BLaER1 treated with 17β-estradiol and CSF1 and Interleukin-3, amounts not matched to agents 10 nM and 100 nM (cell line): Measurements from ENCODE around the gene CCDC85A.

Experiments used
- H3K27ac ChIP-seq, 11 experiments: shearing (Covaris generic); formaldehyde crosslinking; 2 replicates each; pipeline ENCODE4 v1.8.1; 2022
- H3K27me3 ChIP-seq, 11 experiments: shearing (Covaris generic); formaldehyde crosslinking; 2 replicates each; pipeline ENCODE4 v1.8.1; 2022
- H3K36me3 ChIP-seq, 11 experiments: shearing (Covaris generic); formaldehyde crosslinking; 2 replicates each; pipeline ENCODE4 v1.8.1; 2022
- H3K4me1 ChIP-seq, 10 experiments: shearing (Covaris generic); formaldehyde crosslinking; 2 replicates each; pipeline ENCODE4 v1.8.1; 2022
- H3K4me2 ChIP-seq, 11 experiments: shearing (Covaris generic); formaldehyde crosslinking; 2 replicates each; pipeline ENCODE4 v1.8.1; 2022
- H3K4me3 ChIP-seq, 10 experiments: shearing (Covaris generic); formaldehyde crosslinking; 2 replicates each; pipeline ENCODE4 v1.8.1; 2022
- H3K9ac ChIP-seq, 11 experiments: shearing (Covaris generic); formaldehyde crosslinking; 2 replicates each; pipeline ENCODE4 v1.8.1; 2022
- H3K9me3 ChIP-seq, 11 experiments: shearing (Covaris generic); formaldehyde crosslinking; replicated peaks in 1 of 11; 2 replicates each; pipeline ENCODE4 v1.8.1; 2022
- H4K20me1 ChIP-seq, 11 experiments: shearing (Covaris generic); formaldehyde crosslinking; 2 replicates each; pipeline ENCODE4 v1.8.1; 2022
- Cebpa-rat ChIP-seq, 11 experiments: shearing (Covaris generic); IDR thresholded peaks; 2 replicates each; pipeline ENCODE4 v1.8.1; 2022

The CCDC85A gene

GRCh38 chr2:56299171-56299691 lies 115.4 kb downstream of the CCDC85A start:
- H3K9me3 ChIP-seq, result no peaks in the 10 kb centered on the region
- no peak overlapping the region for H3K4me2 ChIP-seq
- no peak overlapping the region for H3K4me3 ChIP-seq
- no peak overlapping the region for H3K9ac ChIP-seq
- H3K27me3 ChIP-seq, result no peaks in the 10 kb centered on the region
- no peaks in the 10 kb centered on the region for H4K20me1 ChIP-seq
- H3K36me3 ChIP-seq, result no peaks in the 10 kb centered on the region
- no peaks in the 10 kb centered on the region for H3K4me1 ChIP-seq
- no peak overlapping the region for H3K27ac ChIP-seq
- no peak for TF ChIP-seq Cebpa-rat (IDR thresholded peaks at IDR 0.05)

GRCh38 chr2:56309626-56310170 lies 125.9 kb downstream of the CCDC85A start:
- Histone ChIP-seq H3K36me3 (no peaks in the 10 kb centered on the region), H3K27ac (no peak overlapping the region), H3K4me3 (no peak overlapping the region), H3K9ac (no peak overlapping the region), H3K9me3 (no peaks in the 10 kb centered on the region), H3K4me2 (no peak overlapping the region), H3K4me1 (0 out of 20 replicates have a peak, but pooled peaks cover 0 to 8% (median 0%) of the 10 kb centered on the region in 10 experiments), H4K20me1 (0 out of 22 replicates have a peak, but pooled peaks cover 0 to 4% (median 0%) of the 10 kb centered on the region in 11 experiments), H3K27me3 (no peaks in the 10 kb centered on the region)
- TF ChIP-seq Cebpa-rat (IDR thresholded peaks at IDR 0.05), result no peak

- no peak for TF ChIP-seq Cebpa-rat (IDR thresholded peaks at IDR 0.05)
Observed at GRCh38 chr2:56313500-56313921, 129.7 kb downstream of the CCDC85A start.

GRCh38 chr2:56314371-56314770 lies 130.6 kb downstream of the CCDC85A start:
- Histone ChIP-seq H3K36me3 (no peaks in the 10 kb centered on the region), H4K20me1 (0 out of 22 replicates have a peak, but pooled peaks cover 0 to 4% (median 0%) of the 10 kb centered on the region in 11 experiments), H3K4me2 (no peak overlapping the region), H3K4me1 (0 out of 20 replicates have a peak, but pooled peaks cover 0 to 11% (median 0%) of the 10 kb centered on the region in 10 experiments), H3K27me3 (no peaks in the 10 kb centered on the region), H3K27ac (no peak overlapping the region), H3K9ac (no peak overlapping the region), H3K9me3 (no peaks in the 10 kb centered on the region), H3K4me3 (no peak overlapping the region)
- no peak for TF ChIP-seq Cebpa-rat (IDR thresholded peaks at IDR 0.05)

More at GRCh38 chr2:56313500-56313921, 129.7 kb downstream of the CCDC85A start:
- Histone ChIP-seq H3K27me3 (no peaks in the 10 kb centered on the region), H3K9me3 (no peaks in the 10 kb centered on the region), H3K36me3 (no peaks in the 10 kb centered on the region), H3K4me2 (no peak overlapping the region), H3K9ac (no peak overlapping the region), H3K4me3 (no peak overlapping the region), H4K20me1 (0 out of 22 replicates have a peak, but pooled peaks cover 0 to 4% (median 0%) of the 10 kb centered on the region in 11 experiments), H3K4me1 (0 out of 20 replicates have a peak, but pooled peaks cover 0 to 11% (median 0%) of the 10 kb centered on the region in 10 experiments), H3K27ac (no peak overlapping the region)

GRCh38 chr2:56314796-56315195 lies 131.0 kb downstream of the CCDC85A start:
- Histone ChIP-seq H3K9me3 (no peaks in the 10 kb centered on the region), H3K4me1 (0 out of 20 replicates have a peak, but pooled peaks cover 0 to 11% (median 0%) of the 10 kb centered on the region in 10 experiments), H3K27ac (no peak overlapping the region), H4K20me1 (0 out of 22 replicates have a peak, but pooled peaks cover 0 to 4% (median 0%) of the 10 kb centered on the region in 11 experiments), H3K36me3 (no peaks in the 10 kb centered on the region), H3K9ac (no peak overlapping the region), H3K27me3 (no peaks in the 10 kb centered on the region), H3K4me3 (no peak overlapping the region), H3K4me2 (no peak overlapping the region)
- no peak for TF ChIP-seq Cebpa-rat (IDR thresholded peaks at IDR 0.05)

- no peak for TF ChIP-seq Cebpa-rat (IDR thresholded peaks at IDR 0.05)
- H3K36me3 ChIP-seq, result no peaks in the 10 kb centered on the region
- 0 out of 22 replicates have a peak, but pooled peaks cover 0 to 4% (median 0%) of the 10 kb centered on the region in 11 experiments for H4K20me1 ChIP-seq
- no peak overlapping the region for H3K27ac ChIP-seq
- no peak overlapping the region for H3K4me2 ChIP-seq
- no peaks in the 10 kb centered on the region for H3K9me3 ChIP-seq
- H3K4me1 ChIP-seq, result 0 out of 20 replicates have a peak, but pooled peaks cover 0 to 11% (median 0%) of the 10 kb centered on the region in 10 experiments
- H3K27me3 ChIP-seq, result no peaks in the 10 kb centered on the region
- no peak overlapping the region for H3K9ac ChIP-seq
- no peak overlapping the region for H3K4me3 ChIP-seq
Observed at GRCh38 chr2:56315376-56315775, 131.6 kb downstream of the CCDC85A start.

GRCh38 chr2:56316011-56316410 lies 132.2 kb downstream of the CCDC85A start:
- no peak overlapping the region for H3K4me3 ChIP-seq
- H4K20me1 ChIP-seq, result 0 out of 22 replicates have a peak, but pooled peaks cover 0 to 2% (median 0%) of the 10 kb centered on the region in 11 experiments
- H3K9me3 ChIP-seq, result no peaks in the 10 kb centered on the region
- H3K27me3 ChIP-seq, result no peaks in the 10 kb centered on the region
- H3K4me1 ChIP-seq, result 0 out of 20 replicates have a peak, but pooled peaks cover 0 to 11% (median 0%) of the 10 kb centered on the region in 10 experiments
- H3K27ac ChIP-seq, result no peak overlapping the region
- H3K9ac ChIP-seq, result no peak overlapping the region
- H3K4me2 ChIP-seq, result no peak overlapping the region
- no peaks in the 10 kb centered on the region for H3K36me3 ChIP-seq
- no peak for TF ChIP-seq Cebpa-rat (IDR thresholded peaks at IDR 0.05)

GRCh38 chr2:56318147-56318546 lies 134.4 kb downstream of the CCDC85A start:
- Histone ChIP-seq H3K27ac (no peak overlapping the region), H3K4me2 (no peak overlapping the region), H4K20me1 (no peaks in the 10 kb centered on the region), H3K36me3 (no peaks in the 10 kb centered on the region), H3K4me3 (no peak overlapping the region), H3K9ac (no peak overlapping the region), H3K9me3 (no peaks in the 10 kb centered on the region), H3K4me1 (0 out of 20 replicates have a peak, but pooled peaks cover 0 to 11% (median 0%) of the 10 kb centered on the region in 10 experiments), H3K27me3 (no peaks in the 10 kb centered on the region)
- TF ChIP-seq Cebpa-rat (IDR thresholded peaks at IDR 0.05), result no peak

- Histone ChIP-seq H3K4me1 (no peaks in the 10 kb centered on the region), H3K27ac (no peak overlapping the region), H3K4me2 (no peak overlapping the region), H4K20me1 (no peaks in the 10 kb centered on the region), H3K9me3 (no peaks in the 10 kb centered on the region), H3K9ac (no peak overlapping the region), H3K27me3 (no peaks in the 10 kb centered on the region), H3K4me3 (no peak overlapping the region), H3K36me3 (no peaks in the 10 kb centered on the region)
- no peak for TF ChIP-seq Cebpa-rat (IDR thresholded peaks at IDR 0.05)
Observed at GRCh38 chr2:56325661-56326345, 142.0 kb downstream of the CCDC85A start.
